Astrocyte of the spinal cord (primary cell): ENCODE measurements around the gene LCN9.

ENCODE experiments used
- DNase-seq: peaks from one replicate; pipeline ENCODE4 v3.0.0; 2011; ENCODE audit warnings: low read depth, low spot score
- H3K4me3 ChIP-seq: 2 replicates; pipeline ENCODE4 v1.5.1; 2011; ENCODE audit warnings: low read depth, mild to moderate bottlenecking, low read length, moderate library complexity
- CTCF ChIP-seq: IDR thresholded peaks from 2 replicates; pipeline ENCODE4 v1.5.1; 2012; ENCODE audit warnings: low read depth, mild to moderate bottlenecking, low read length, inconsistent platforms
- in situ Hi-C: cut with HindIII; loops from 2 replicates; pipeline ENCODE4 v1.10.0; 2017; ENCODE audit warnings: low sequenced_read_pairs

The LCN9 gene

GRCh38 chr9:135690836-135691570, 27.9 kb downstream of the LCN9 start:
- H3K4me3 ChIP-seq = no peak overlapping the region
- no peak for DNase-seq
- no peak for TF ChIP-seq CTCF
- in situ Hi-C loops = no loop called here

- in situ Hi-C loops = no loop called here
These were observed 29.3 kb downstream of the LCN9 start for GRCh38 chr9:135692410-135692809.

GRCh38 chr9:135693265-135693664, 30.2 kb downstream of the LCN9 start:
- no peak overlapping the region for H3K4me3 ChIP-seq
- TF ChIP-seq CTCF = no peak
- DNase-seq = no peak
- in situ Hi-C loops = no loop called here

More at GRCh38 chr9:135692410-135692809, 29.3 kb downstream of the LCN9 start:
- TF ChIP-seq CTCF = no peak
- no peak for DNase-seq
- no peak overlapping the region for H3K4me3 ChIP-seq

- TF ChIP-seq CTCF = no peak
- DNase-seq = no peak
These were observed 30.7 kb downstream of the LCN9 start for GRCh38 chr9:135693771-135694170.

GRCh38 chr9:135694414-135694813, 31.3 kb downstream of the LCN9 start:
- no peak for TF ChIP-seq CTCF
- H3K4me3 ChIP-seq = no peak overlapping the region
- no peak for DNase-seq
- in situ Hi-C loops = no loop called here

More at GRCh38 chr9:135693771-135694170, 30.7 kb downstream of the LCN9 start:
- no peak overlapping the region for H3K4me3 ChIP-seq
- in situ Hi-C loops = no loop called here

- DNase-seq = no peak
- H3K4me3 ChIP-seq = no peak overlapping the region
- in situ Hi-C loops = no loop called here
- no peak for TF ChIP-seq CTCF
These were observed 31.9 kb downstream of the LCN9 start for GRCh38 chr9:135695036-135695435.

- in situ Hi-C loops = no loop called here
- TF ChIP-seq CTCF = no peak
- no peak for DNase-seq
- no peak overlapping the region for H3K4me3 ChIP-seq
These were observed 32.5 kb downstream of the LCN9 start for GRCh38 chr9:135695642-135696041.
